ENCODE measurements around the gene LRRK1.
A peak's percentile ranks its signal among the peaks of the same experiment; 100 is the strongest.

LRRK1 gene

DNA sequence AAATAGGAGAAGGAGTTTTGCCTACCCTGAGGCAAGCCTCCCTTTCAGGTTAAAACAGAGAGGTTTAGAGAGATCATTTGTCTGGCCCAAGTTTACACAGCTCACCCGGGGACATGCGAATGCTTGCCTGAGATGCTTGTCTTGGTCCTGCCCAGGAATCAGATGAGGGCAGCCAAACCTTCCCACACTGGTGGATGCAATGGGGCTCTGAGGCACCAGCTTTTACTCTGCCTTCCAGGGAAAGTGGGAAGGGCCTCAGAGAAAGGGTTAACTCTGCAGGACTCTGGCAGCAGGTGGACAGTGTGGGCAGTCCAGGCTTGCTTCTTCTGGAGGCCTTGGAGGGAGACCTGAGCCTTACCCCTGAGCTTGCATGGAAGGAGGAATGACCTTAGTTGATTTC lies 90.0 kb downstream of the LRRK1 start:
- no peak for DNase-seq

DNA sequence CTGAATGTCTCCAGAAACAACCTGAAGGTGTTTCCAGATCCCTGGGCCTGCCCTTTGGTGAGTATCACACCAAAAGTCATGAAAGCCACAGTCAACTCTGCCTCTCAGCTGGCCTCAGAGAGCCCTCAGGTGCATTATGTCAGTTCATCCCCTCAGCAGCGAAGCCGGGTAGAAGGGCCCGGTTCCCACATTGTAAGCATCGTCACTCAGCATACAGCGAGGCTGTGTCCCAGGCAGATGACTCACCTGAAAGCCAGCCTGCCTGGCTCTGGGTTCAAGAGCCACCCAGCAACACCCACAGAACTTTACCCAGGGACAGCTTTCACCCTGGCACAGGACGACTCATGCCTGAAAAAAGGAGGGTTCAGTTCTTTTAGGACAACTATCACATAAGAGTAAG lies 91.6 kb downstream of the LRRK1 start:
- no peak for DNase-seq

DNA sequence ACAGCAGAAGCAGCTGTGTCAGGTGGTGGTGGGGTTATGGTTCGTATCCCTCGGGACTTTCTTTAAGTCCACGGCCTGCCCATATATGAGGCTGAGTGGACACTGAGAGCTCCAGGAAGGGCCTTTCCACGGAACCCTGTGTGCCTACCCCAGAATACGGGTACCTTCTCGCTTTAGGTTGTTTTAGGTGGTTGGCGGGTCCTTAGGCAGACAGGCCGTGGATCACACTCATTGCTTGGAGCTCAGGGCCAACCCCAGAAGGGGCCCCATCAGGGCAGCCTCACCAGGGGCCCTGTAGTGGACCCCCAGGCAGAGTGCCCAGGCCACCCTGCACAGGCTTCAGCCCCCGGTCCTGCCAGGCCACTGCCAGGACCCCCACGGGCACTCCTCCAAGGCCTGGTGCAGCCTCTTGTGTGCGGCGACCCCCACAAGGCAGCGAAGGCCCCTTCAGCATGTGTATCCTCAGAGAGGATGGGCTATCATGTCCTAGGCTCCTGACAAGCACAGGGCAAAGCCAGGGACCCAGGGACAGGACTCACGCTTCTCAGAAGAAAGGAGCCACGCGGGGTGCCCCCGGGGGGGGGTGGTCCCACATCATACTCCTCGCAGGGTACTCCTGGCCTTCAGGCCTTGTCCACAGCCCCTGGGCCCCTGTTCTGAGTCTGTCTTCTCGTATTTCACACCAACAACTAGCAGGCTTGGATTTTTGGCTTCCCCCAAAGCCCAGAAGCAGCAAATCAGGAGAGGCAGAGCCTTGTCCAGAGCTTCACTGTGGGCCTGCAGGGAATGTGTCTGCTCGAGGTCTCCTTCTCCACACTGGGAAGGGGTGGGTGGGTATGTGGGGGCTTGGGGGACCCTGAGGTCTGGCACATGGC lies 93.4 kb downstream of the LRRK1 start:
- DNase-seq: no peak

DNA sequence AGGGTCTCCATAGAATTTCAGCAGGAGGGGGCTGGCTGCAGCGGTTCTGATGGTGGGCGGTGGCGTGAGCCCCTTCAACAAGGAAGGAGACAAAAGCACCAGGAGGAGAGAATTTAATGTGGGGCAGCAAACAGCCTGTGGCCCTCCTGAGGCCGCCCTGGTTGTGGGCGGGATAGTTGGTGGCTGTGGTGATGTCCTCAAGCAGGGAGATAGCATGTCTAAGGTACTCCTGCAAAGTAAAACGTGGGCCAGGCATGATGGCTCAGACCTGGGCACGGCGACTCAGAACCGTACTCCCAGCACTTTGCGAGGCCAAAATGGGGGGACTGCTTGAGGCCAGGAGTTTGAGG lies 94.0 kb downstream of the LRRK1 start:
- no peak for DNase-seq

DNA sequence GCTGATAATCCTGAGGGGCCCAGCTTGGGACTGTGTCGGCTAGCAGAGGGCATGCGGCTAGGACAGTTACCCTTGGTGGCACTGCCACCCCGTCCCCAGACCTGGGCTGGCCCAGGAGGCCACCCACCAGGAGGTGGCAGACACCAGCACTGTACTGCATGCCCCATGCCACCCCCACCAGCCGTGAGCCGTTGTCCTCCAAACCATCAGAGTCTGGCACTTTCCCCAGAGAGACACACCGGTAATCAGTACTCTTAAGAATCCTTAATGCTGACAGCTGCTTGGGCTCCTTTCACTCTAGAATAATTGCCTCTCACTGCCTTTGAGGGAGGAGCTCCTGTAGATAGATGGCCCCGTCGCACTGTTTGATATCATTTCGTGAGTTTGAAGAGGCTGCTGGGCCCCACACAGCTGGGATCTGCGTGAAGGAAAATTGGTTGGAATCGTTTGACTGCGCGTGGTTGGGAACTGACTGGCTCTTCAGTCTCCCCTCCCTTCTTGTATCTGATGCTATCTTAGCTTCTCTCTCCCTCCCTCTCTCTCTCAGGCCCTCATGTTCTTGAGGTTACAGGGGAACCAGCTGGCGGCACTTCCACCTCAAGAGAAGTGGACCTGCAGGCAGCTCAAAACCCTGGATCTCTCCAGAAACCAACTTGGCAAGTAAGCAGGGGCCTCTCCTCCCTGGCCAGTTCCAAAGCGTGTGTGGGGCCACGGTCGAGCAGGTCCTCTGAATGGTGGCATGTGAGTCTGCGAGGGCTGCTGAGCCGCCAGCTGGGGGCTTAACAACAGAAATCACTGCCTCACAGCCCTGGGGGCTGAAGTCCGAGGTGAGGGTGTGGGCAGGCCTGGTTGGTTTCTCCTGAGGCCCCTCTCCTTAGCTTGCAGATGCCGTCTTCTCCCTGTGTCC lies 94.9 kb downstream of the LRRK1 start:
- no peak for DNase-seq

DNA sequence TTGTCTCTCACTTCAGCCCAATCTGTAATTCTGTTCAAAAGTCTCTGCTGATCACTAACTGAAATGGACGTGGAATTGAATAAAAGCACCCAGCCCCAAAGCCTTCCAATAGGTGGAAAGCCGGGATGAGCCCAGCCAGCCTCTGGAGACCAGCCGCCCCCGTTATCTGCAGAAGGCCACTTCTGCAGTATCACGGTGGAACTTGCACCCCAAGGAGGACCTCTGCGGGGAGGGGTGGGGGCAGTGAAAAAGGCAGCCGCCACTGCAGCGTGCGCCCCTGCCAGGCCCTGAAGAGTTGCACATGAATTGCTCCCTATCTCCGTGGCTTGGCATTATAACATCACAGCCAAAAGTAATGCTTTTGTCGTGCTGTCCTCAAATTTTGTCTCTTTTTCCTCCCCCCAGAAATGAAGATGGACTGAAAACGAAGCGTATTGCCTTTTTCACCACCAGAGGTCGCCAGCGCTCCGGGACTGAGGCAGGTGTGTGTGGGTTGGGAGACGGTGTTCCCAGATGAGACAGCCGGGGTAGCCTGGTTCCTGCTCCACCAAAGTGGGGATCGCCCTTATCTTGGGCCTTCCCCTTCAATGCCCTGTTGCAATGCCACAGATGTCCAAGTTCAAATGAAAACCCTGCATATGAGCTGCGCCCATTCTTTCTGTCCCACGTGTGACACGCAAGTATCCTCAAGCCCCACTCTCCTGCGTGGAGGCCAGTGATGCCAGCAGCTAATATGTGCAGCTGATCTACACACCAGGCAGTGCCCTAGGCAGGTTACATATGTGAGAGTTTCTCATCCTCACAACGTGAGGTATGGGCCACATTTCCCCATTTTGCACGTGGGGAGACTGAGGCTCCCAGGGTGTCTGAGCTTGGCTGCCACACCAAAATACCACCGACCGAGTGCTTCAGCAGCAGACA lies 96.0 kb downstream of the LRRK1 start:
- peak; percentile 59 for DNase-seq

DNA sequence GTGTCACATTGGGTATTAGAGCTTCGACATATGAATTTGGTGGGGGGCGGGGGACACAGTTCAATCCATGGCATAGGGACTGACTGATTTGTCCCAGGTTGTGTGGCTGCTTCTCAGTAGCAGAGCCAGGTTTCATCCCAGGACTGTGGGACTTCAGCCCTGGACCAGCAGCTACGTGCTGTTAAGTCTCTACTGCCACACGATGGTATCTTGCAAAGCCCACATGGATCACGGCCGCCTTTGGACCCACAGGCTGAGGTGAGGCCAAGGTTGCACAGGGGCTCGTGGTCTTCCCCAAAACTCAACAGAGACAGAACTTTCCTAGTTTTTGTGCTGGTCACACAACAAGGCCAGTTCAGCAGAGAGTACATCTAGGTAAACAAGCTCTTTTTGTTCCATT lies 97.4 kb downstream of the LRRK1 start:
- no peak for DNase-seq

DNA sequence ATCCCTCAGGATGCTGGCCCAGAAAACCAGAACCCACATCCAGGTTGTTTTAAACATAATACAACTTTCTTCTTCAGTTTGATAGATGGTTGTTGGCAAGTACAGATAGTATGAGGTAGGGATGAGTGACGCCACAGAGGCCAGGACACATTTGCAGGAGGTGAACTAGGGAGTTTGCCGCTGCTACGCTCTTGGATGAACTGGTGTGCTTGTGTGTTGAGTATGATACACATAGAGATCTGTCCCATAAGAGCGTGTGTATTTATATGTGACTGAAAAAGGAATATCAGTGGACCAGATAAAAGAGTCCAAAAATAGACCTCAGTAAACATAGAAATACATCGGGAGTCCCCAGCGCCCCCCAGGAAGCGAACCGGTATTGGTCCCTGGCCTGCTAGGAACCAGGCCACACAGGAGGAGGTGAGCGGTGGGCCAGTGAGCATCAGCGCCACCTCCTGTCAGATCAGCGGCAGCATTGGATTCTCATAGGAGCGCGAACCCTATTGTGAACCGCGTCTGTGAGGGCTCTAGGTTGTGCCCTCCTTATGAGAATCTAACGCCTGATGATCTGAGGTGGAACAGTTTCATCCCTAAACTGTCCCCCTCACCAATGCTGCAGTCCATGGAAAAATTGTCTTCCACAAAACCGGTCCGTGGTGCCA lies 98.1 kb downstream of the LRRK1 start:
- DNase-seq: no peak

DNA sequence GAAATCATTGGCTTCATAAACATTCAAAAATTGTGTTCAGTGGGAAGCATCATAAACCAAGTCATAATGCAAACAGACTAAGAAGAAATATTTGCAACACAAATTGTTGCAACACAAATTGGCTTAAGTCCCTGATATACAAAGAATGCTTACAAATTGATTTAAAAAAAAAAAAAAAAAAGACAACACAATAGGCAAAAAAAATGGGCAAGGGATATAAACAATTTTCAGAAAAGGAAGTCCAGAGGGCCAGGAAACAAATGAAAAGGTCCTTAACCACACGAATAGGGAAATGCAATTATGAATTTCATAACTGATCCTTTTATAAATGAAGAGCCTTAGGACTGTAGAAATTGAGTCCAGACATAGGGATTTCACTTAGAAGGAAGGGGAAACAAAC lies 98.9 kb downstream of the LRRK1 start:
- no peak for DNase-seq

DNA sequence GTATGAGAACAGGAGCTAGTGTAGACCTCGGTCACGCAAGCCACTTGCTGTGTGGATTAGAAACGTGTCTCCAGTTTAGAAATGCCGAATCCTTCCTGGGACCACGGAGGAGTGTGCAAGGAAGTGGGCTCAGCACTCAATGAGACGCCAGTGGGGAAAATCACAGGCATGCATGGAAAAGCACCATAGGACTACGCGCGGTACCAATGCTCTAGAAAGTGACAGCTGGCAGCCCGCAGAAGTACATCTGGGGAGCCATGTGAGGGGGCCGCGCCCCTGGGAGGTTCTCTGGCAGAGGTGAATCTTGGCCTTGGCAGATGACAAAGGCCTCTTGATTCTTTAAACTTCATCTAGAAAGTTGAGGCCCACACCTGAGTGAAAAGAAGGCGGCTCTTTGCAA lies 99.3 kb downstream of the LRRK1 start:
- DNase-seq: no peak

DNA sequence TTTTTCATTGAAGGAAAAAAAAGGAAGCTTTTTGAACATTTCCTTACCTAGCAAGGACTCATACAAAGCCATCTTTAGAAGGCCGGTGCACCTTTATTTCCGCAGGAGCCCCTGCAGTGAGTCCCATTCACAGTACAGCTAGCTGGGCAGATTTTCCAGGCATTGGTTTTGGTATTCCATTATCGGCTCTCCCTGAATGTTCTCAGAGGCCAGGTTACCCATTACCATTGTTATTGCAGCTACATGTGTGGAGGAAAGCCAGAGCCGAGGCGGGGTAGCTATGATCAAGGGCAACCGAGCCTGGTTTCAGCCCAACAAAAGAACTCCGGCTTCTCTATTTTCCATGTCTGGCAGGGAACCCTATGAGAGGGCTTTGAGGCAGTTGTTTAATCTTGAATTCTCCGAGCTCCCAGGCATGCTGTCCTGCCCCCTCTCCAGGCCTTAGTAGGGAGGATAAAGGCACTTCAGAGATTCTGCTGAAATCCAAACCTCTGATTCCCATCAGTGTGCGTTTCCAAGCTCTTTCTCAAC lies 100.3 kb downstream of the LRRK1 start:
- DNase-seq: no peak

DNA sequence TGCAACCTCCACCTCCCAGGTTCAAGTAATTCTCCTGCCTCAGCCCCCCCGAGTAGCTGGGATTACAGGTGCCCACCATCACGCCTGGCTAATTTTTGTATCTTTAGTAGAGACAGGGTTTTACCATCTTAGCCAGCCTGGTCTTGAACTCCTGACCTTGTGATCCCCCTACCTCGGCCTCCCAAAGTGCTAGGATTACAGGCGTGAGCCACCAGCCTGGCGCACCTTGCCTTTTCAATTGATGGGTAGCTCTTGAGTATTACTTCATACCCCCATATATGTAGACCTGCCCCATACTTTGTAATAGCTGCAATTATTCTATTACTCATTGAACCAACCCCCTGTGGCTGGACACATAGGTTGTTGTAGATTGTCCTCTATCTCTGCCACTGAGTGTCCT lies 101.3 kb downstream of the LRRK1 start:
- no peak for DNase-seq

DNA sequence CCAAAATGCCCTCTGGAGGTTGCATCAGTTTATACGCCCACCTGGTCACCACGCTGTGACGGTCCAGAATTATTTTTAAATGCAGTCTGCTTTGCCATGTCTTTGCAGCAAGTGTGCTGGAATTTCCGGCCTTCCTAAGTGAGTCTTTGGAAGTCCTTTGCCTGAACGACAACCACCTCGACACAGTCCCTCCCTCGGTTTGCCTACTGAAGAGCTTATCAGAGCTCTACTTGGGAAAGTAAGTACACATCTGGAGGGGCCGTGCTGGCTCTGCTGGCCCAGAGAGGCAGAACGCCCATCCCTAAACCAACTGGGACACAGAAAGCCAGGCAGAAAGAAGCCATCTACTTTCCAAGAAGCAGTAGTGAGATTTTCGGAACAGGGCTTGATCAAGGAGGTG lies 101.8 kb downstream of the LRRK1 start:
- DNase-seq: no peak

DNA sequence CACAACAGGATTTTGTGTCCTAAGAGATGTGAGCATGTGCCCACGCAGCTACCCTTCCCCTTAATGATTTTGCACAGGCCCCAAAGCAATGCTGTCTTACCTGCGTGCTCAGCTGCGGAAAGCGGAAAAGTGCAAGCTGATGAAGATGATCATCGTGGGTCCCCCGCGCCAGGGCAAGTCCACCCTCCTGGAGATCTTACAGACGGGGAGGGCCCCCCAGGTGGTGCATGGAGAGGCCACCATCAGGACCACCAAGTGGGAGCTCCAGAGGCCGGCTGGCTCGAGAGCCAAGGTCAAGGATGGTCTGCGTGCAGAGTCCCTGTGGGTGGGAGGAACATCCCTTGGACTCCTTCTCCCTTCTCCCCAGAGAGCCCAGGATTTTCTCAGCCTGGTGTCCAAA lies 103.1 kb downstream of the LRRK1 start:
- no peak for DNase-seq

DNA sequence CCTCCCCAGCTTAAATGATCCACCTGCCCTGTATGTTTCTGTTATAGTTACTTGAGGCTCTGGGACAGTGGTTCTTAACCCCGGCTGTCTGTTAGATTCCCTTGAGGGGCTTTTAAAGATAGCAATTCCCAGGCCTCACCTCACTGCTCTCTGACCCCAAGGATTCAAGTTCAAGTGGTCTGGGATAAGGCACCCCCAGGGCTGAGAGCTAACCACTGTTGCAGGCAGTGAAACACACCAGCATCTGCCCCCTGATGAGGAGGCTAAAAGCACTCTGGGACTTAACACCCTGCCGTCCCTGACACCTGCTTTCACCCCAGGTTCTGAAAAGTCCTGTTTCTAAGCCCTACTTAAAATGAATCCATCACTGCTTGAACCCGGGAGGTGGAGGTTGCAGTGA lies 103.7 kb downstream of the LRRK1 start:
- DNase-seq: no peak

DNA sequence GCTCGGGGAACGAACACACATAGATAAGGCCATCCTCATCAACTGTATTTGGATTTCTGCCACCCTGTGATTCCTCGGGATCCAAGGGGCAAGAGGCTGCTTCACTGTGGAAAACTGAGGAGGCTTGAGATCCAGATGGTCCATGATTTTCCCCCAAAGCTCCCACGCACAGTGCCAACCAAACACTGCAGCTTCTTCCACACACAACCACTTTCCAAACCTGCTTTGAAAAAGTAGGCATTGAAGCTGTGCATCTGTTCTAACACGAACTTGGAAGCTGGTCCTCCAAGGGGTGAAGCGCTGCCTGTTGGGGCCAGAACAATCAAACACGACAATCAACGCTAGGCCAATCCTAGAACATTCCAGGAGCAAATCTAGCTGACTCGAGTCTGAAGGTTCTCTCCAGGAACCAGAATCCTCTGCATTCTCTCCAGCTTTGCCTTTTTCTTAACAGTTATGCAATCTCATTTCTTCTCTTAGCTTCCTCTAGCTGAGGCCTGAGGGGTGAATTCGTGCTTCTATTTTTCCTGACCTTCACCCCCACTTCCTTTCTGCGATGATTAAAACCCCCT lies 104.4 kb downstream of the LRRK1 start:
- no peak for DNase-seq

DNA sequence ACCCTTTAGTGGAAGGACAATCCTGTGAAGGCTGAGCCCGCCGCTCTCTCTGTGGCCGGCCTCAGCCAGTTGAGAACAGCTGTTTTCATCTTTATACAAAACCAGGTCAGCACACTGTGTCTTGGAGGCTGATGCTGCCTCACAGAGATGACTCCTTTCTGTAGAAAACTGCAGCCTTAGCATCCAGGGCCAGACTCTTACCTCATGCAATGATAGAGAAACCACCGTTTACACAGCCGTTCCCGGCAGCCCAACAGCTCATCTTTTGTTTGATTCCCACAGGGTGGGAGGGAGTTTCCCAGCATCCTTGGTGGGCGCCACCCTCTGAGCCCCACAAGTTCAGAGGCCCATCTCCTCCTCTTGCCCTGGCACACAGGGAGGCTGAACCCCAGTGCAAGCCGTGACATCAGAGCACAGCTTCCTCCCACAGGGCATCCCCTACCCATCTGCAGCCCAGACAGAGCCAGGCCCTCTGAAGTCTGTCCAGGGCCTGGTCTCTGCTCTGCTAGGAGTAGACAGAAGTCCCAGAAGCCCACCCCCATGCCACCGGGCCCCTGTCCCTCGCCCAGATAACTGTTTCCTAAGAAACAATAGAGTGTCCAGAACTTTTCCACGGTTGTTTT lies 105.0 kb downstream of the LRRK1 start:
- no peak for DNase-seq

DNA sequence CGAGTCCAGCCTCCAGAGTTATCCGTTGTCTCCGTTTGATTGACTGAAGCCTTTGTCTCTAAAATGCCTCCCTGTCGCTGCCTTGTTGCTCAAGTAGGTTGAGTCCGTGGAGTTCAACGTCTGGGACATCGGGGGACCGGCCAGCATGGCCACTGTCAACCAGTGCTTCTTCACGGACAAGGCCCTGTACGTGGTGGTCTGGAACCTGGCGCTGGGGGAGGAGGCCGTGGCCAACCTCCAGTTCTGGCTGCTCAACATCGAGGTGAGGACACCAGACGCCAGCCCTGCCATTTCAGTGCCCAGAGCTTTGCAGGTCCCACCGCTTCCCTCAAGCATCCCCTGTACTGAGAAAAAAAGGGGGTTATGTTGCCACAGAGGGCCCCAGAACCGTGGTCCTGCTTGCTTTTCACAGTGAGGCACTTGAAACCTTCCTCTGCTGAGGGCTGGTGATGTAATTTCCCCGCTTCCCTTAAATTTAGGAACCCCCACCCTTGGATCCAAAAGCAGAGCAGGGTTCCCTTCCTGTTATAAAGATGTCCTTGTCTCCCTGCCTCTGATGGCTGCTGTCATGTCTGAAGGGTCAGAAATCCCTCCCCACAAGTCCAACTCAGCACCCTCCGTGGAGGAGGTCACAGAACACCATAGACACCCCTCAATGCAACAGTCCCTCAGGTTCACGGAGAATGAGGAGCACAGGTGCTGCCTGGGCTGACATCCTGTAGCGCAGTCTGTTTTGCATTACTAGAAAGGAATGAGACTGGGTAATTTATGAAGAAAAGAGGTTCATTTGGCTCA lies 105.7 kb downstream of the LRRK1 start:
- no peak for DNase-seq

DNA sequence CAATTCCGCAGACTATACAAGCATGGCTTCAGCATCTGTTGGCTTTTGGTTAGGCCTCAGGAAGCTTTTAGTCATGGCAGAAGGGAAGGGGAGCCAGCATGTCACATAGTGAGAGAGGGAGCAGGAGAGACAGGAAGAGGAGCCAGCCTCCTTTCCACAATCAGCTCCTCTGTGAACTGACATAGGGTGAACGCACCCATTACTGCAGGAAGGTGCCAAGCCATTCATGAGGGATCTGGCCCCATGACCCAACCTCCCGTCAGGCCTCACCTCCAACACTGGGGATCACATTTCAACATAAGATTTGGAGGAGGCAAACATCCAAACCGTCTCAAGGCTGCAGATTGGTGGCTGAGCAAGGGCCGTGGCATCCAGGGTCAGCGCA lies 106.3 kb downstream of the LRRK1 start:
- no peak for DNase-seq

DNA sequence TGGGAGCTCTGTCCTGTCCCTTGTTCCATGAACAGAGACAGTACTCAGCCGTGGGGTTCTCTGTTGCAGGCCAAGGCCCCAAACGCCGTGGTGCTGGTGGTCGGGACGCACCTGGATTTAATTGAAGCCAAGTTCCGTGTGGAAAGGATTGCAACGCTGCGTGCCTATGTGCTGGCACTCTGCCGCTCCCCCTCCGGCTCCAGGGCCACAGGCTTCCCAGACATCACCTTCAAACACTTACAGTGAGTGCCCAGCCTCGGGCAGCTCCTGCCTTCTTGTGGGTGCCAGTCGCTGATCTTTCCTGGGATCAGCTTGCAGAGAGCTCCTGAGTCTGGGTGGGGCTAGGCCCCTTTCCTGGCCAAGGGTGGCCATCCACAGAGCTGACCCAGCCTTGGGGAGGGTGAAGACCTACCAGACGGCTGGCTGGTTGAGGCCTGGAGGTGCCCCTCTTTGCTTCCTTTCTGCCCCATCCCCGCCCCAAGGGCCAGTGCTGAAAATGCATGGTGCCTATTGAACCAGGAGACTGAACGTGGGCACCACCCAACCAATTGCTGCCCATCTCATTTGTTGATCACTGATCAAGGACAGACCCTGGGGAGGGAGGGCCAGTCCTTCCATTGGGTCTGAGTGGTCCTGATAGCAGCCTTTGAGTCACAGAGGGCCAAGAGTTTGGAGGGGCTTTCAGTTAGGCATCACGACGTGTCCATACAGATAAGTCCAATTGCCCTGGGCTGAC lies 106.9 kb downstream of the LRRK1 start:
- DNase-seq: no peak

Data from stimulated activated naive CD4-positive, alpha-beta T cell treated with Interleukin-2 at 50 U/mL for 16 hours (primary cell).